Measurements from ENCODE around the gene WIPI1. TPM values are rescaled to one million over a fixed set of nuclear protein-coding genes. Genes with fewer than 3 reads are reported as not detected.

The WIPI1 gene
- total and polyA plus RNA-seq, 10 of the 15 experiments (the other 5 are each of a cell fraction or from before 2014, with no cell fraction given) = 6.5 to 44.5 (median 26.2) TPM

- H3K4me3 ChIP-seq = peak overlapping the region; percentile 20; the same call in 1 of the 2 replicates
- SMC1A ChIA-PET (ENCODE audit: uncharacterized antibody, unreplicated experiment) = interaction anchor here (0.9 to 16.2 kb wide), 19 partner anchors 9 to 423 kb away, joined by 3 to 288 read pairs (median 8); partner anchors contain the start of genes AMZ2, KPNA2 and PRKAR1A
- DNase-seq (ENCODE audit: low read depth, low spot score) = peak; percentile 60
- peak; percentile 58; the same call in 1 of the 2 replicates for TF ChIP-seq NFIC (IDR thresholded peaks at IDR 0.05; ENCODE audit: low read depth, low read length)
- TF ChIP-seq NFXL1 (IDR thresholded peaks at IDR 0.05; ENCODE audit: borderline replicate concordance) = no peak
- TF ChIP-seq SKIL (IDR thresholded peaks at IDR 0.05; ENCODE audit: low read depth, poor library complexity, severe bottlenecking) = no peak
- peak; percentile 45; the same call in 1 of the 2 replicates for TF ChIP-seq TCF7 (IDR thresholded peaks at IDR 0.05; ENCODE audit: borderline replicate concordance)
- TF ChIP-seq IKZF1 (conservative IDR thresholded peaks at IDR 0.05) = no peak
- no peak for TF ChIP-seq FOXK2 (IDR thresholded peaks at IDR 0.05)
- TF ChIP-seq KAT2A (conservative IDR thresholded peaks at IDR 0.05; ENCODE audit: control insufficient read depth, low read depth, low read length) = no peak
- no peak for TF ChIP-seq SPI1 (IDR thresholded peaks at IDR 0.05; ENCODE audit: borderline replicate concordance, insufficient read depth, low read depth, low read length)
- no peak for TF ChIP-seq EED (IDR thresholded peaks at IDR 0.05; ENCODE audit: low read depth)
- TF ChIP-seq, protein P1, sequence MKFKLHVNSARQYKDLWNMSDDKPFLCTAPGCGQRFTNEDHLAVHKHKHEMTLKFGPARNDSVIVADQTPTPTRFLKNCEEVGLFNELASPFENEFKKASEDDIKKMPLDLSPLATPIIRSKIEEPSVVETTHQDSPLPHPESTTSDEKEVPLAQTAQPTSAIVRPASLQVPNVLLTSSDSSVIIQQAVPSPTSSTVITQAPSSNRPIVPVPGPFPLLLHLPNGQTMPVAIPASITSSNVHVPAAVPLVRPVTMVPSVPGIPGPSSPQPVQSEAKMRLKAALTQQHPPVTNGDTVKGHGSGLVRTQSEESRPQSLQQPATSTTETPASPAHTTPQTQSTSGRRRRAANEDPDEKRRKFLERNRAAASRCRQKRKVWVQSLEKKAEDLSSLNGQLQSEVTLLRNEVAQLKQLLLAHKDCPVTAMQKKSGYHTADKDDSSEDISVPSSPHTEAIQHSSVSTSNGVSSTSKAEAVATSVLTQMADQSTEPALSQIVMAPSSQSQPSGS (IDR thresholded peaks at IDR 0.05; ENCODE audit: low read length) = 0 out of 2 replicates have a peak, but pooled peaks have one; percentile 37
- TF ChIP-seq POLR2AphosphoS2 (IDR thresholded peaks at IDR 0.05; ENCODE audit: low read depth, low read length) = no peak
- no peak for TF ChIP-seq HCFC1 (IDR thresholded peaks at IDR 0.05; ENCODE audit: low read length)
- TF ChIP-seq NFYA (IDR thresholded peaks at IDR 0.05; ENCODE audit: borderline replicate concordance, low read depth, low read length) = no peak
- TF ChIP-seq BRCA1 (IDR thresholded peaks at IDR 0.05; ENCODE audit: low read depth, low read length) = no peak
- no peak for TF ChIP-seq ZBED1 (IDR thresholded peaks at IDR 0.05; ENCODE audit: borderline replicate concordance)
- no peak for TF ChIP-seq SMAD1 (IDR thresholded peaks at IDR 0.05; ENCODE audit: low read depth, partially characterized antibody)
- no peak for TF ChIP-seq SRF (IDR thresholded peaks at IDR 0.05; ENCODE audit: low read depth in 2 of 2, low read length in 2 of 2)
- TF ChIP-seq SMARCA5 (IDR thresholded peaks at IDR 0.05) = no peak
- peak; percentile 58; the same call in 1 of the 2 replicates for TF ChIP-seq NR2F1 (conservative IDR thresholded peaks at IDR 0.05)
- TF ChIP-seq SUZ12 (IDR thresholded peaks at IDR 0.05; ENCODE audit: unreplicated experiment) = no peak
- peak; percentile 62 for TF ChIP-seq JUNB (IDR thresholded peaks at IDR 0.05)
Observed at GRCh38 chr17:68459037-68459639, 1.8 kb upstream of the WIPI1 start.

More at GRCh38 chr17:68459037-68459639, 1.8 kb upstream of the WIPI1 start:
- no TSS peak for BruUV-seq (replicated peaks)
- Histone ChIP-seq H3K4me2 (ENCODE audit: control insufficient read depth, insufficient read depth) (peak overlapping the region; percentile 83), H3K9me3 (replicated peaks; ENCODE audit: control insufficient read depth, insufficient read depth, low read length) (no peaks in the 10 kb centered on the region), H3K4me1 (ENCODE audit: control insufficient read depth, insufficient read depth, low read length) (peaks cover 39% of the 10 kb centered on the region), H3K27me3 (replicated peaks in 1 of 2; ENCODE audit: control insufficient read depth in 2 of 2, insufficient read depth in 2 of 2, low read length in 1 of 2) (no peaks in the 10 kb centered on the region), H3K9ac (ENCODE audit: control insufficient read depth, insufficient read depth, low read length) (peak overlapping the region; percentile 25; the same call in 1 of the 2 replicates), H3K79me2 (ENCODE audit: control insufficient read depth, insufficient read depth, low read length) (peaks cover 8% of the 10 kb centered on the region; the same call in 1 of the 2 replicates), H3K36me3 (ENCODE audit: control insufficient read depth in 2 of 2, insufficient read depth in 2 of 2, low read length in 1 of 2) (no peaks in the 10 kb centered on the region), H2AFZ (ENCODE audit: control insufficient read depth, low read depth, low read length) (no peak overlapping the region), H3K27ac (ENCODE audit: control insufficient read depth, insufficient read depth) (peak overlapping the region; percentile 78), H4K20me1 (ENCODE audit: control insufficient read depth, insufficient read depth) (no peaks in the 10 kb centered on the region)
- ChIA-PET CTCF (interaction anchor here (0.6 to 10.9 kb wide), 21 partner anchors 8 to 1092 kb away, joined by 3 to 222 read pairs (median 5); partner anchors contain the start of genes AMZ2 and SLC16A6), RAD21 (ENCODE audit: unreplicated experiment) (interaction anchor here (0.8 to 14.6 kb wide), 16 partner anchors 9 to 286 kb away, joined by 4 to 157 read pairs (median 10); partner anchors contain the start of genes AMZ2, ARSG, PRKAR1A and SLC16A6), POLR2A (interaction anchor here (0.5 to 5.6 kb wide), 12 partner anchors 9 to 739 kb away, joined by 3 to 55 read pairs (median 8); partner anchors contain the start of genes AMZ2, ARSG, PRKAR1A and SLC16A6)
- intact Hi-C loops (cut with micrococcal nuclease; ENCODE audit: unreplicated experiment) = no loop called here
- WGBS (ENCODE audit: insufficient coverage, insufficient replicate concordance, low lambda C conversion rate, missing lambda C conversion rate) = 0% methylated on average over 1 of the region's 1 CpG
- peak; percentile 13 for ATAC-seq
- in situ Hi-C loops (cut with MboI) = loop anchor here (5.0 kb wide), 2 partner anchors 197 to 277 kb away; no protein-coding TSS in a partner anchor
- peak; percentile 86 for FAIRE-seq
